SK-N-SH (cell line): ENCODE measurements around the gene RNF13. TPM values are rescaled to one million over a fixed set of nuclear protein-coding genes. Genes with fewer than 3 reads are reported as not detected.

Source experiments
- CTCF ChIA-PET: fragments of 300-600, 350-600 bp; formaldehyde crosslinking; extraction: SDS; loops from one replicate; lab custom pipeline; 2021; lab: Yijun Ruan, JAX
- POLR2A ChIA-PET: fragments of 350-600 bp; sonication (Branson Sonifier 250); formaldehyde crosslinking; extraction: SDS; loops from one replicate; lab custom pipeline; 2020; ENCODE audit warnings: antibody characterized with exemption, inconsistent platforms; lab: Yijun Ruan, JAX
- DNase-seq: peaks from one replicate; pipeline ENCODE4 v3.0.0; 2012
- H2AFZ ChIP-seq: fragments of 200-600 bp; sonication (generic); 2 replicates; pipeline ENCODE4 v1.8.1; 2016; ENCODE audit warnings: antibody characterized with exemption, mild to moderate bottlenecking, low read depth
- H3F3A ChIP-seq: fragments of 200-600 bp; sonication (generic); replicated peaks from 2 replicates; pipeline ENCODE3; 2016; ENCODE audit warnings: antibody characterized with exemption, mild to moderate bottlenecking; ENCODE audit not compliant: insufficient read depth
- H3K27ac ChIP-seq, 2 experiments: fragments of 200-500 bp in 1 of 2; fragments of 200-600 bp in 1 of 2; sonication (Bioruptor generic) in 1 of 2; sonication (generic), shearing (Covaris generic) in 1 of 2; 2 replicates each; pipeline versions ENCODE4 v1.5.1 to v1.6.1; 2014 to 2016; ENCODE audit warnings: low read depth in 2 of 2, inconsistent platforms in 1 of 2, low read length in 1 of 2, mild to moderate bottlenecking in 1 of 2, mixed read lengths in 1 of 2
- H3K27me3 ChIP-seq: fragments of 200-600 bp; sonication (generic), shearing (Covaris generic); 2 replicates; pipeline ENCODE4 v1.6.1; 2016; ENCODE audit warnings: mixed run types; ENCODE audit not compliant: insufficient read depth
- H3K36me3 ChIP-seq, 2 experiments: fragments of 200-500 bp in 1 of 2; fragments of 200-600 bp in 1 of 2; sonication (Bioruptor generic) in 1 of 2; sonication (generic) in 1 of 2; replicated peaks in 1 of 2; 2 replicates each; pipeline versions ENCODE3 to v1.5.1; 2014 to 2016; ENCODE audit warnings: low read length in 1 of 2, mild to moderate bottlenecking in 1 of 2; ENCODE audit not compliant: insufficient read depth in 2 of 2, control insufficient read depth in 1 of 2
- H3K4me1 ChIP-seq, 2 experiments: fragments of 200-500 bp in 1 of 2; fragments of 200-600 bp in 1 of 2; sonication (Bioruptor generic) in 1 of 2; sonication (generic), shearing (Covaris generic) in 1 of 2; 2 replicates each; pipeline versions ENCODE4 v1.5.1 to v1.6.1; 2014 to 2016; ENCODE audit warnings: low read depth in 1 of 2, low read length in 1 of 2, mixed run types in 1 of 2; ENCODE audit not compliant: insufficient read depth in 2 of 2, control insufficient read depth in 1 of 2
- H3K4me2 ChIP-seq: fragments of 200-600 bp; sonication (generic), shearing (Covaris generic); 2 replicates; pipeline ENCODE4 v1.6.1; 2017; ENCODE audit warnings: mixed run types
- H3K4me3 ChIP-seq, 2 experiments: fragments of 200-500 bp in 1 of 2; fragments of 200-600 bp in 1 of 2; sonication (Bioruptor generic) in 1 of 2; sonication (generic), shearing (Covaris generic) in 1 of 2; 2 replicates each; pipeline versions ENCODE4 v1.5.1 to v1.8.1; 2014 to 2016; ENCODE audit warnings: low read depth in 2 of 2, inconsistent platforms in 1 of 2, low read length in 1 of 2, mild to moderate bottlenecking in 1 of 2, mixed read lengths in 1 of 2, moderate library complexity in 1 of 2
- H3K79me2 ChIP-seq: fragments of 200-600 bp; sonication (generic); 2 replicates; pipeline ENCODE4 v1.8.1; 2017; ENCODE audit warnings: mild to moderate bottlenecking; ENCODE audit not compliant: insufficient read depth
- H3K9ac ChIP-seq: fragments of 200-600 bp; sonication (generic); 2 replicates; pipeline ENCODE4 v1.6.1; 2017; ENCODE audit warnings: mixed run types
- H3K9me2 ChIP-seq: fragments of 200-600 bp; sonication (generic); 2 replicates; pipeline ENCODE4 v1.6.1; 2017; ENCODE audit warnings: mixed run types
- H3K9me3 ChIP-seq: fragments of 200-600 bp; sonication (generic); 2 replicates; pipeline ENCODE4 v1.6.1; 2017; ENCODE audit warnings: mixed run types, mild to moderate bottlenecking, moderate library complexity
- H4K20me1 ChIP-seq: fragments of 200-600 bp; sonication (generic); 2 replicates; pipeline ENCODE4 v1.6.1; 2017; ENCODE audit warnings: mild to moderate bottlenecking, mixed run types; ENCODE audit not compliant: insufficient read depth
- EP300 ChIP-seq, 2 experiments: IDR thresholded peaks; 2 replicates each; pipeline versions ENCODE4 v1.4.0 to v1.6.1; 2012; ENCODE audit warnings: borderline replicate concordance in 1 of 2, low read depth in 1 of 2, low read length in 1 of 2
- EZH2phosphoT487 ChIP-seq: fragments of 200-600 bp; sonication (generic); IDR thresholded peaks from 2 replicates; pipeline ENCODE4 v1.6.1; 2017; ENCODE audit warnings: low read depth, mixed run types, mild to moderate bottlenecking, antibody characterized with exemption, moderate library complexity, borderline replicate concordance
- FOSL2 ChIP-seq: IDR thresholded peaks from 2 replicates; pipeline ENCODE4 v1.4.0; 2012; ENCODE audit warnings: low read depth, mild to moderate bottlenecking, moderate library complexity, borderline replicate concordance
- FOXJ3 ChIP-seq: sonication (generic); formaldehyde crosslinking; IDR thresholded peaks from 2 replicates; pipeline ENCODE4 v1.5.1; 2020; ENCODE audit warnings: mild to moderate bottlenecking, missing genetic modification reagents
- FOXM1 ChIP-seq: IDR thresholded peaks from 2 replicates; pipeline ENCODE4 v1.4.0; 2012; ENCODE audit warnings: low read depth, mild to moderate bottlenecking
- MEF2A ChIP-seq: IDR thresholded peaks from 2 replicates; pipeline ENCODE4 v1.4.0; 2012; ENCODE audit warnings: low read depth, borderline replicate concordance
- NFIC ChIP-seq: IDR thresholded peaks from 2 replicates; pipeline ENCODE4 v1.4.0; 2012; ENCODE audit warnings: borderline replicate concordance
- RAD21 ChIP-seq: IDR thresholded peaks from 2 replicates; pipeline ENCODE4 v1.6.1; 2012; ENCODE audit warnings: mild to moderate bottlenecking, low read length
- SIN3A ChIP-seq: IDR thresholded peaks from 2 replicates; pipeline ENCODE4 v1.6.1; 2012; ENCODE audit warnings: low read depth, mild to moderate bottlenecking, low read length, moderate library complexity, borderline replicate concordance
- SMC3 ChIP-seq: IDR thresholded peaks from 2 replicates; pipeline ENCODE4 v1.6.1; 2012; ENCODE audit warnings: low read depth, low read length, improper control_type of control experiment
- polyA plus RNA-seq, 3 experiments: library from polyadenylated mRNA; depleted of rRNA; stranded (reverse); fragments of >200 nt; gene quantifications; 2 replicates each; pipeline ENCODE4 v1.2.3, GENCODE V29; 2012
- TF ChIP-seq, protein P1 (sequence below): IDR thresholded peaks from 2 replicates; pipeline ENCODE4 v1.4.0; 2012; ENCODE audit warnings: low read depth, borderline replicate concordance
- TF ChIP-seq, protein P2 (sequence below): fragments of 150-350 bp; IDR thresholded peaks from 2 replicates; pipeline ENCODE4 v1.6.1; 2017; ENCODE audit warnings: antibody characterized with exemption, low read length, low read depth, borderline replicate concordance

Gene RNF13
- polyA plus RNA-seq, 1 of the 3 experiments (the other 2 are of a cell fraction), result 14.9 TPM

DNA sequence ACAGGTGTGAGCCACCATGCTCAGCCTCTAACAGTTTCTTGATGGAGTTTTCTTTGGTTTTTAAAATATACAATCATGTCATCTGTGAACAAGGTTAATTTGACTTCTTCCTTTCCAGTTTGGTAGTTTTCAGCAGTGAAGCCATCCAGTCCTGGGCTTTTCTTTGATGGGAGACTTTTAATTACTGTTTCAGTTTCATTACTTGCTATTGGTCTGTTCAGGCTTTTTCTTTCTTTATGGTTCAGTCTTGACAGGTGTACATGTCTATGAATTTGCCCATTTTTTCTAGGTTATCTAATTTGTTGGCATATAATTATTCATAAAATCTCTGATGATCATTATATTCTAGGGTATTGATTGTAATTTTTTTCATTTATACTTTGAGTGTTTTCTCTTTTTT lies 120.8 kb downstream of the RNF13 start:
- Histone ChIP-seq H3K9me2 (no peaks in the 10 kb centered on the region), H3K79me2 (peaks cover 9% of the 10 kb centered on the region; the same call in 1 of the 2 replicates), H3K4me2 (no peak overlapping the region), H2AFZ (no peak overlapping the region), H3K27ac (no peak overlapping the region), H4K20me1 (no peaks in the 10 kb centered on the region), H3K36me3 (peaks cover 0 to 50% of the 10 kb centered on the region in 2 experiments), H3K9me3 (peaks cover 12% of the 10 kb centered on the region; the same call in 1 of the 2 replicates), H3F3A (peaks cover 6% of the 10 kb centered on the region), H3K4me1 (no peaks in the 10 kb centered on the region), H3K4me3 (no peak overlapping the region), H3K9ac (no peak overlapping the region), H3K27me3 (no peaks in the 10 kb centered on the region)
- no peak for DNase-seq
- ChIA-PET CTCF (interaction anchor here (1.7 kb wide), 1 partner anchor 125 kb away, joined by 4 read pairs; no protein-coding TSS in a partner anchor), POLR2A (no interaction called here)
- TF ChIP-seq, protein P1, sequence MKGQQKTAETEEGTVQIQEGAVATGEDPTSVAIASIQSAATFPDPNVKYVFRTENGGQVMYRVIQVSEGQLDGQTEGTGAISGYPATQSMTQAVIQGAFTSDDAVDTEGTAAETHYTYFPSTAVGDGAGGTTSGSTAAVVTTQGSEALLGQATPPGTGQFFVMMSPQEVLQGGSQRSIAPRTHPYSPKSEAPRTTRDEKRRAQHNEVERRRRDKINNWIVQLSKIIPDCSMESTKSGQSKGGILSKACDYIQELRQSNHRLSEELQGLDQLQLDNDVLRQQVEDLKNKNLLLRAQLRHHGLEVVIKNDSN, result no peak
- TF ChIP-seq EZH2phosphoT487 (no peak), SMC3 (no peak), MEF2A (no peak), NFIC (no peak), SIN3A (no peak), EP300 (IDR thresholded peaks at IDR 0.05; ENCODE audit: borderline replicate concordance in 1 of 2, low read depth in 1 of 2, low read length in 1 of 2) (no peak), FOSL2 (no peak)
- TF ChIP-seq, protein P2, sequence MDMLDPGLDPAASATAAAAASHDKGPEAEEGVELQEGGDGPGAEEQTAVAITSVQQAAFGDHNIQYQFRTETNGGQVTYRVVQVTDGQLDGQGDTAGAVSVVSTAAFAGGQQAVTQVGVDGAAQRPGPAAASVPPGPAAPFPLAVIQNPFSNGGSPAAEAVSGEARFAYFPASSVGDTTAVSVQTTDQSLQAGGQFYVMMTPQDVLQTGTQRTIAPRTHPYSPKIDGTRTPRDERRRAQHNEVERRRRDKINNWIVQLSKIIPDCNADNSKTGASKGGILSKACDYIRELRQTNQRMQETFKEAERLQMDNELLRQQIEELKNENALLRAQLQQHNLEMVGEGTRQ, result no peak

DNA sequence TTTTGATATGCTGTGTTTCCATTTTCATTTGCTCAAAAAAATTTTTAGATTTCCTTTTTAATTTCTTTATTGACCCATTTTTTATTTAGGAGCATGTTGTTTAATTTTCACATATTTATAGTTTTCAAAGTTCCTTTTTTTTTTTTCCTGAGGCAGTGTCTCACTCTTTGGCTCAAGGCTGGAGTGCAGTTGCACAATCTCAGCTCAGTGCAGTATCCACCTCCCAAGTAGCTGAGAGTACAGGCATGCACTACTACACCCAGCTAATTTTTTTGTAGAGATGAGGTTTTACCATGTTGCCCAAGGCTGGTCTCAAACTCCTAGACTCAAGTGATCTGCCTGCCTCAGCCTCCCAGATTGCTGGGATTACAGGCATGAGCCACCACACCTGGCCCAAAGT lies 121.5 kb downstream of the RNF13 start:
- Histone ChIP-seq H3K36me3 (peaks cover 0 to 47% of the 10 kb centered on the region in 2 experiments), H4K20me1 (no peaks in the 10 kb centered on the region), H3K79me2 (peaks cover 9% of the 10 kb centered on the region; the same call in 1 of the 2 replicates), H3K9me3 (peaks cover 12% of the 10 kb centered on the region; the same call in 1 of the 2 replicates), H3K4me1 (no peaks in the 10 kb centered on the region), H3K9ac (no peak overlapping the region), H3F3A (peaks cover 6% of the 10 kb centered on the region), H3K4me3 (no peak overlapping the region), H3K27ac (no peak overlapping the region)
- no peak for DNase-seq
- POLR2A ChIA-PET, result no interaction called here
- TF ChIP-seq SMC3, result no peak
- TF ChIP-seq SIN3A, result no peak
- no peak for TF ChIP-seq MEF2A
- no peak for TF ChIP-seq NFIC
- TF ChIP-seq RAD21, result no peak
- no peak for TF ChIP-seq FOXM1
- TF ChIP-seq, protein P1, result no peak
- no peak for TF ChIP-seq FOXJ3
- TF ChIP-seq FOSL2, result no peak
- TF ChIP-seq, all 33 proteins: peak for 0
- CTCF ChIA-PET, result interaction anchor here (0.7 to 3.8 kb wide), 3 partner anchors 23 to 289 kb away, joined by 3 to 21 read pairs (median 5); no protein-coding TSS in a partner anchor
- Histone ChIP-seq H3K9me2 (no peaks in the 10 kb centered on the region), H3K27me3 (no peaks in the 10 kb centered on the region), H3K4me2 (no peak overlapping the region), H2AFZ (no peak overlapping the region)
